ENCODE measurements around the gene ATXN10.

ATXN10 gene

GRCh38 chr22:45867118-45867905 lies 195.7 kb downstream of the ATXN10 start:
- H3K4me3 ChIP-seq (ENCODE audit: low read length), result no peak overlapping the region
- TF ChIP-seq ZNF274 (IDR thresholded peaks at IDR 0.05; ENCODE audit: low read depth, low read length), result no peak

GRCh38 chr22:45867906-45868555 lies 196.4 kb downstream of the ATXN10 start:
- TF ChIP-seq ZNF274 (IDR thresholded peaks at IDR 0.05; ENCODE audit: low read depth, low read length), result no peak
- no peak overlapping the region for H3K4me3 ChIP-seq (ENCODE audit: low read length)

- H3K4me3 ChIP-seq (ENCODE audit: low read length), result no peak overlapping the region
- TF ChIP-seq ZNF274 (IDR thresholded peaks at IDR 0.05; ENCODE audit: low read depth, low read length), result no peak
Measured at GRCh38 chr22:45868571-45869339, 197.1 kb downstream of the ATXN10 start.

- no peak for TF ChIP-seq ZNF274 (IDR thresholded peaks at IDR 0.05; ENCODE audit: low read depth, low read length)
Measured at GRCh38 chr22:45869340-45869847, 197.8 kb downstream of the ATXN10 start.

GRCh38 chr22:45870011-45870410 lies 198.4 kb downstream of the ATXN10 start:
- H3K4me3 ChIP-seq (ENCODE audit: low read length), result no peak overlapping the region
- no peak for TF ChIP-seq ZNF274 (IDR thresholded peaks at IDR 0.05; ENCODE audit: low read depth, low read length)

More at GRCh38 chr22:45869340-45869847, 197.8 kb downstream of the ATXN10 start:
- no peak overlapping the region for H3K4me3 ChIP-seq (ENCODE audit: low read length)

GRCh38 chr22:45871721-45872120 lies 200.1 kb downstream of the ATXN10 start:
- TF ChIP-seq ZNF274 (IDR thresholded peaks at IDR 0.05; ENCODE audit: low read depth, low read length), result no peak
- no peak overlapping the region for H3K4me3 ChIP-seq (ENCODE audit: low read length)

GRCh38 chr22:45872659-45873263 lies 201.1 kb downstream of the ATXN10 start:
- H3K4me3 ChIP-seq (ENCODE audit: low read length), result no peak overlapping the region
- TF ChIP-seq ZNF274 (IDR thresholded peaks at IDR 0.05; ENCODE audit: low read depth, low read length), result no peak

GRCh38 chr22:45876136-45877035 lies 204.8 kb downstream of the ATXN10 start:
- TF ChIP-seq ZNF274 (IDR thresholded peaks at IDR 0.05; ENCODE audit: low read depth, low read length), result no peak
- no peak overlapping the region for H3K4me3 ChIP-seq (ENCODE audit: low read length)

- no peak for TF ChIP-seq ZNF274 (IDR thresholded peaks at IDR 0.05; ENCODE audit: low read depth, low read length)
- H3K4me3 ChIP-seq (ENCODE audit: low read length), result no peak overlapping the region
Measured at GRCh38 chr22:45877036-45877380, 205.4 kb downstream of the ATXN10 start.

- no peak for TF ChIP-seq ZNF274 (IDR thresholded peaks at IDR 0.05; ENCODE audit: low read depth, low read length)
- H3K4me3 ChIP-seq (ENCODE audit: low read length), result no peak overlapping the region
Measured at GRCh38 chr22:45877651-45878050, 206.0 kb downstream of the ATXN10 start.

- H3K4me3 ChIP-seq (ENCODE audit: low read length), result no peak overlapping the region
- no peak for TF ChIP-seq ZNF274 (IDR thresholded peaks at IDR 0.05; ENCODE audit: low read depth, low read length)
Measured at GRCh38 chr22:45878051-45878781, 206.6 kb downstream of the ATXN10 start.

- H3K4me3 ChIP-seq (ENCODE audit: low read length), result no peak overlapping the region
- no peak for TF ChIP-seq ZNF274 (IDR thresholded peaks at IDR 0.05; ENCODE audit: low read depth, low read length)
Measured at GRCh38 chr22:45878901-45879551, 207.4 kb downstream of the ATXN10 start.

Measured in GM08714 (cell line).